SU-DHL-6 (cell line): ENCODE measurements around the gene RBMS1.

Experiments
- EZH2phosphoT487 ChIP-seq: fragments of 200-600 bp; sonication (generic), shearing (Covaris generic); conservative IDR thresholded peaks from 2 replicates; pipeline ENCODE4 v1.6.1; 2018; ENCODE audit warnings: mild to moderate bottlenecking, antibody characterized with exemption, low read length, moderate library complexity, mixed read lengths
- TF ChIP-seq, protein P1 (sequence below): fragments of 200-600 bp; sonication (generic); IDR thresholded peaks from one replicate; pipeline ENCODE4 v1.5.1; 2017; ENCODE audit warnings: antibody characterized with exemption, mild to moderate bottlenecking, low read length, moderate library complexity; ENCODE audit not compliant: insufficient read depth, poor library complexity, severe bottlenecking

DNA sequence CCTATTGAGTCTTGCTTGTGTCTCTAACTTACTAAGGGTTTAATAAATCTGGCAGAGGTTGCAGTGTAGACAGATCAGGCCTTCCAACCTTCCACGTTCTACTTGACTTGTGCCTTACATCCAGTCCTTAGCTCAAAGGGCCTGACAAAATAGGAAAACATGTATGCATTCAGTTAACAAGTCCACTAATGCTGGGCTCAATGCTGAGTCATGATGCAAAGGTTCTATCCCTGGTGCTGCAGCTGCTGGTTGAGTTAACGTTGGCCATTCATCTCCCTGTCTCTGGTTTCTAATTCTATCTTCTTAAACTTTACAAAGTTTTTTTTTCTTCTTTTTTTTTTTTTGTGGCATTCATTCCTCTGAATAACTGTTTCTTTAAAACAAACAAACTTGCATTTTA, 247.3 kb downstream of the RBMS1 start:
- TF ChIP-seq, protein P1, sequence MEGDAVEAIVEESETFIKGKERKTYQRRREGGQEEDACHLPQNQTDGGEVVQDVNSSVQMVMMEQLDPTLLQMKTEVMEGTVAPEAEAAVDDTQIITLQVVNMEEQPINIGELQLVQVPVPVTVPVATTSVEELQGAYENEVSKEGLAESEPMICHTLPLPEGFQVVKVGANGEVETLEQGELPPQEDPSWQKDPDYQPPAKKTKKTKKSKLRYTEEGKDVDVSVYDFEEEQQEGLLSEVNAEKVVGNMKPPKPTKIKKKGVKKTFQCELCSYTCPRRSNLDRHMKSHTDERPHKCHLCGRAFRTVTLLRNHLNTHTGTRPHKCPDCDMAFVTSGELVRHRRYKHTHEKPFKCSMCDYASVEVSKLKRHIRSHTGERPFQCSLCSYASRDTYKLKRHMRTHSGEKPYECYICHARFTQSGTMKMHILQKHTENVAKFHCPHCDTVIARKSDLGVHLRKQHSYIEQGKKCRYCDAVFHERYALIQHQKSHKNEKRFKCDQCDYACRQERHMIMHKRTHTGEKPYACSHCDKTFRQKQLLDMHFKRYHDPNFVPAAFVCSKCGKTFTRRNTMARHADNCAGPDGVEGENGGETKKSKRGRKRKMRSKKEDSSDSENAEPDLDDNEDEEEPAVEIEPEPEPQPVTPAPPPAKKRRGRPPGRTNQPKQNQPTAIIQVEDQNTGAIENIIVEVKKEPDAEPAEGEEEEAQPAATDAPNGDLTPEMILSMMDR = no peak
- no peak for TF ChIP-seq EZH2phosphoT487
